GM18508 (cell line): ENCODE results near the gene DDX56.
"Not testable (repeated sequence)": the region's sequence is repeated elsewhere in the genome, so short reads cannot be mapped to it uniquely, and the experiment has no call there.

Source experiments
- ATAC-seq: cut with Tn5 transposase; IDR thresholded peaks from one replicate; pipeline ENCODE4 v1.9.1; 2021; ENCODE audit warnings: moderate number of reproducible peaks; ENCODE audit not compliant: insufficient read depth, unreplicated experiment

The DDX56 gene

DNA sequence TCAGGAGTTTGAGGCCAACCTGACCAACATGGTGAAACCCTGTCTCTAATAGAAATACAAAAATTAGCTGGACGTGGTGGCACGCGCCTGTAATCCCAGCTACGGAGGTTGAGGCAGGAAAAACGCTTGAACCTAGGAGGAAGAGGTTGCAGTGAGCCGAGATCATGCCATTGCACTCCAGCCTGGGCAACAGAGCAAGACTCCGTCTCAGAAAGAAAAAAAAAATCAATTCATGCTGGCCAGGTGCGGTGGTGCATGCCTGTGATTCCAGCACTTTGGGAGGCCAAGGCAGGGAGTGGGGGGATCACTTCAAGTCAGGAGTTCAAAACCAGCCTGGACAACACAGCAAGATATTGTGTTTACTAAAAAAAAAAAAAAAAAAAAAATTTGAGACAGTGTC is 23.5 kb upstream of the DDX56 start:
- not testable (repeated sequence) for ATAC-seq

- no peak for ATAC-seq
Observed at GRCh38 chr7:44595934-44596635, 22.4 kb upstream of the DDX56 start.

- no peak for ATAC-seq
Observed at GRCh38 chr7:44590910-44591309, 17.2 kb upstream of the DDX56 start.

GRCh38 chr7:44587843-44588711 is 14.4 kb upstream of the DDX56 start:
- no peak for ATAC-seq

DNA sequence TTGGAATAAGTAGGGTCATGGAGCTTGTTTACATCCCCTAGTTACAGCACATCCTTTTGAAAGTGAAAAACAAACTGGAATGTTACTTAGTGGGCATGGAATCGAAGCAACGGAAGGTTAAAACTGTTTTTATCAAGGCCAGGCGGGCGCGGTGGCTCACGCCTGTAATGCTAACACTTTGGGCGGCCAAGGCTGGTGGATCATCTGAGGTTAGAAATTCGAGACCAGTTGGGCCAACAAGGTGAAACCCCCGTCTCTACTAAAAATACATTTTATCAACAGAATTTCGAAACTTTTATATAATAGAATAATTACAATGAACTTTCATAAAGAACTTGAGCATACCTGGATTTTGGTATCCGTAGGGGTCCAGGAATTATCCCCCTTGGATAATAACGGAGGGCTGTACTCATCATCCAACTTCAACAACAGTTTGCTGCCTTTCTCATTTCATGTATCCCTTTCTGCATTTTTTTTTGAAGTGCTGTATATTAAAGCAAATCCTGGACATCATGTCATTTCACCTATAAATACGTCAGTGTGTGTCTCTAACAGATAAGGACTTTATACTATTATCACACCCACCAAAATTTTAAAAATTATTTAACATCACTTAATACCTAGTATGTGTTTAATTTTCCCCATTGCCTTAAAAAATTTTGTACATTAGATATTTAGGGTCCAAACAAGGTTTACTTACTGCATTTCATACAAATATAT is 9.6 kb upstream of the DDX56 start:
- no peak for ATAC-seq

DNA sequence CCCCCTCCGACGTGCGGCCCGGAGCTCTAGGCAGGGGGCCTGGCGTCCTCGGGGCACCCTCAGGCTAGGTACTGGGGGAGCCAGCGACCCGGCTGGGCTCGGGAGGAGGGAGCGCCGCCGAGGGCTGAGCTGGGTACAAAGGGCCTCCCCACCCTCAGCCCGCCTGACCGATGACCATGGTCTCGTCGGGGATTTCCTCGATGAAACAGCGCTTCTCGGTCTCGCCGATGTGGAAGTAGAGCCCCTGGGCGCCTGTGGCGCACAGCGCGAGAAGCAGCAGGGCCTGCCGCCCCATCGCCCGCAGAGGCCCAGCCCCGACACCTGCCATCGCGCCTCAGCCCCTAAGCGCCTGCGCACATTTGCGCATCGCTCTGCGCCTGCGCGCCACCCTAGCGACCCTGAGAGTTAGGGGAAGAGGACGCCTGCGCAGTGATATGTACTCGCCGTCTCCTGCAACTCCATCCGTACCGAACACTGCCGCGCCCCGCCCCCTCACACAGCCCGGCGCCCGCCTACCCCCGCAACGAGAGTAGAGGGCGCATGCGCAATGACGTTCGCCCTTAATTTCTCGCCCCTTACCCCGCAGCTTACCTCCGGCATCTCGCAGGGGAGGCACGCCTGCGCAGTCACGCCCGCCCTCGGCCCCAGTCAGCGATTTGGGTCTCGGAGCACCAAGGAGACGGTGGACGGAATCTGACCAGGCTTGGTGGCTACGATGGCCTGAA is 8.3 kb upstream of the DDX56 start, which contains the start of gene TMED4:
TMED4 (minus strand) TSS at position 353 of the 725 bp plus-strand sequence; CDS start at position 328, 25 bp downstream.
- ATAC-seq, result peak; percentile 57

DNA sequence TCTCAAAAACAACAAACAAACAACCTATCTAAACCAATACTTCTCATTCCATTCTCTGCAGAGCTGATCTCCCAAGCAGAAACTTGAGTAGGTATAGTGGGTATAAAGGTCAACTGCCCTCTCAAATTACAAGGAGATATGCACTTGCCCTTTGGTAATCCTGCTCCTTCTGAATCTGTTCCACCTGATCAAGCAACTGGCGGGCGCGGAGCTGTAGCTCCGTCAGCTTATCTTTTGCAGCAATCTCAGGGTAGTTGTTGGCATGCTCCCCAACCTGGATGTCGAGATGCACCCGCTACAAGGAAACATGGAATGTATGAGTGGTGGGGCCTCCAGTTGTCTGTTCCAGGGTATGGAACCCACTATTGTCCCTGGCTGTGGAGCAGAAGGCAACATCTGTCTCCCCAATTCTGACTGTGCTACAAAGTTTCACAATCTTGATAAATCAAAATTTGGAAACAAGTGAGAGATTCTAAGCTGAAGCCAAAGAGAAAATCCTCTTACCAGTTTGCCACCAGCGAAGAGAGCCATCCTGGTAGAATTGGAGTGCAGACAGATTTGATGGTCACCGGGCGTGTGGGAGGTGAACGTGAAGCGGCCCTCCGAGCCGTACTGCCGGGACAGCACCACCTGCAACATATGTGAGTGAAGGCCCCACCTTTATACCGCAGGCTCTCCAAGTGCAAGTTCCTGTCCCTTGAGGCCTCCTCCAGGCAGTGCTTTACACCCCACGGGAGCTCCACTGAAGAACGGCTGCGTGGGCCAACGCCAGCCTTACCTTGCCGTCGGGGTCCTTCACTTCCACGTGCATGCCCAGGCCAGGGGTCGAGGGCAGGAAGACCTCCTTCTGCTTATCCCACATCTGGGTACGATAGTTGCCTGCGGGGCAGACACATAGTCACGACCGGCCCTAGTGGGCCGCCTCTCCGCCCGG is 7.5 kb upstream of the DDX56 start:
- peak; percentile 10 for ATAC-seq

- no peak for ATAC-seq
Observed at GRCh38 chr7:44576228-44576627, 2.5 kb upstream of the DDX56 start.

DNA sequence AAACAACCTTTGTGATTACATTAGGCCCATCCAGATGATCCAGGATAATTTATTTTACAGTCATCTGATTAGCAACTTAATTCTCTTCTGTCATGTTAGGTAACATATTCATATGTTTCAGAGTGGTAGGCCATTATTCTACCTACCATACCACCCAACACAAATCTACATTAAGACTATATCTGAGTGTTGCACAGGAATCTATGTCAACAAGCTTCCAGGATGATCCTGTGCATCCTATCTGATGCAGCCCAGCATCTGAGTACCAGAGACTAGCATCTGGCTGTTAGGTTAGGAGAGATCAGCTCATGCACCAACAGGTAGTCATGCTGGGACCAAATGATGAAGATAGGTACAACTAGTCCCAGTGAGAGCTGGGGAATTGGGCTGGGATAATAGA is 1.3 kb upstream of the DDX56 start:
- no peak for ATAC-seq

DNA sequence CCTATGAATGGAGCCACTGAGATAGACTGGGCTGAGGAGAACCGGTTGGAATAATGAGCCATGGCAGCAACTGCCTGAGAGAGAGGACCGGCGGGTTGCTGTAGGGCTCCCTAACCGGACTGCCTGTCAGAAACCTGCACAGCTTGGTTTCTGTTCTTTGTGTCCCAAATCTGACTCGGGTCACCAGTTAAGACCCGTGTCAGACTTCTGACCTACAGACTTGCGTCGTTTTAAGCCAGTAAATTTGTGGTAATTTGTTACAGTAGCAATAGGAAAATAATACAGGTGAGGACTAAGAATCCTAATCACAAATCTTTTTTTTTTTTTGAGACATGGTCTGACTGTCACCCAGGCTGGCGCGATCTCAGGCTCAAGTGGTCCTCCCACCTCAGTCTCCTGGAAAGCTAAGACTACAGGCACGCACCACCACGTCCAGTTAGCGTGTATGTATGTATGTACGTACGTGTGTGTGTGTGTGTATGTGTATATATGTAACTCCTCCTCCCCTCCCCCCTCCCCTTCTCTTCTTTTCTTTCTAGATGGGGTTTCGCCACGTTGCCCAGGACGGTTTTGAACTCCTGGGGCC is 672 bp upstream of the DDX56 start:
- ATAC-seq, result no peak

GRCh38 chr7:44572771-44573170 is 937 bp downstream of the DDX56 start:
- ATAC-seq, result no peak

DNA sequence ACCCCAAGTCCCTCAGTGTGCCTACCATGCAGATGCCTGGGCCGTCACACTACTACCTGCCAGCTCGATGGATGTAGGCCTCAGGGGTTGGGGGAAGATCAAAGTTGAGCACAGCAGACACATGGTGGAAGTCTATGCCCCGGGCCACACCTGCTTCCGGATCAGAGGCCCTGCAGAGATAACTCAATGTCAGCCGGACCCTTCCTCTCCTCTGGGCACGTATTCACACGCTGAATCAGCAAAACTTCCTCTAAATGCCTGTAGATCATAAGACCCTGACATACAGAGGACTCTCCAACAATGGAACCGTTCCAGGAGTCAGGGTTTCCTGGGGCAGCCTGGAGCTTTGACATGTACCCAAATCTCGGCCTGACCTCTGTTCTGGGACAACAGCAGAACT is 3.7 kb downstream of the DDX56 start:
- ATAC-seq, result no peak

DNA sequence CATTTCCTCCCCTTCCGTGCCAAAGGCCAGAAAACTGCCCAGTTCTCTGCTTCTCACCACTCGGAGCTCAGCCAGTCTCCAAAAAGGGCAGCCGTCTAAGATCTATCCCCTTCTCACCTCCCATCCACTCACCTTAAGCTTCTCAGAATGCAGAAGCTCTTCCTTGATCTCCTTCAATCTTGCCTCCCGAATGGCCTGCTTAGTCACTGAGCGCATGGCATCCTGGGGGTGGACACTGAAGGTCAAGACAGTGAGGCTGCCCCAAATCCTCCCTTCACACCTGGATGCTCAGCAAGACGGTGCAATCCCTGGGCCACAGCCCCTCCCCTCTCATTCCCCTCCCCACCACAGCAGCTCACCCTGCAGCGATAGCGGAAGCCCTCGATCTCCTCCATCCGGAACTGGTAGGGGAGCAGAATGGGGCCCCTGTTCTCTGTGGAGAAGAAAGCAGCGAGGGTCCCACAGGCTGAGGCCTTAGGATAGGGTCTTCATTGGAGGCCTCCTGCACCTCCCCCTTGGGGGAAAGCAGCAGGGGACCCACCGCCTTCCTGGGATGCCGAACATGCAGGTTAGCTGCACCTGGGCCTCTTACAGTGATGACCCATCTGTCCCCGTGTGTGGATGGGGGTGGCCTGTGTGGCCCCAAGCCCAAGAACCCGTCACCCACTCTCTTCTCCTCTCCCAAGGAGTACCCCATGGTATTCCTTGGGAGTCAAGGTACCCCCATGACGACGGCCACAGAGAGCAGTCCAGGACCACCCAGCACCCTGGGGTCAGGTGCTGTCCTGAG is 4.7 kb downstream of the DDX56 start:
- ATAC-seq, result no peak

GRCh38 chr7:44567884-44568283 is 5.8 kb downstream of the DDX56 start:
- ATAC-seq, result no peak

DNA sequence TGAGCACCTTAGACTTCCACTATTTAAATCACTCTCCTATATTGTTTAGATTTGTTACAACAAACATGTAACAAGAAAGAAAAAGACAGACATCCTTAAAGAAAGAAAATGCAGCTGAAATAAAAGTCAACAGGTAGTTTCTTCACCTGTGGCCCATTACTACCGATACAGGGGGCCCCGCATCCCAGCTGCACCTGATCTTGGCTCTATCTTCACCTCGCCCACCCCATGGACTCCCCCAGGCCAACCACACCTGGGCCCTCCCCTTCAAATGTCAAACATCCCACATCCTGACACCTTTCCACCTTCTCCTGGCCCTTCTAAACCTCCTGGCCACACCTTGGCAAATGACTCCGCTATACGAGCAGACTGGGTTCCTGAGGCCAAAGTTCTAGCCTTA is 7.0 kb downstream of the DDX56 start:
- no peak for ATAC-seq

DNA sequence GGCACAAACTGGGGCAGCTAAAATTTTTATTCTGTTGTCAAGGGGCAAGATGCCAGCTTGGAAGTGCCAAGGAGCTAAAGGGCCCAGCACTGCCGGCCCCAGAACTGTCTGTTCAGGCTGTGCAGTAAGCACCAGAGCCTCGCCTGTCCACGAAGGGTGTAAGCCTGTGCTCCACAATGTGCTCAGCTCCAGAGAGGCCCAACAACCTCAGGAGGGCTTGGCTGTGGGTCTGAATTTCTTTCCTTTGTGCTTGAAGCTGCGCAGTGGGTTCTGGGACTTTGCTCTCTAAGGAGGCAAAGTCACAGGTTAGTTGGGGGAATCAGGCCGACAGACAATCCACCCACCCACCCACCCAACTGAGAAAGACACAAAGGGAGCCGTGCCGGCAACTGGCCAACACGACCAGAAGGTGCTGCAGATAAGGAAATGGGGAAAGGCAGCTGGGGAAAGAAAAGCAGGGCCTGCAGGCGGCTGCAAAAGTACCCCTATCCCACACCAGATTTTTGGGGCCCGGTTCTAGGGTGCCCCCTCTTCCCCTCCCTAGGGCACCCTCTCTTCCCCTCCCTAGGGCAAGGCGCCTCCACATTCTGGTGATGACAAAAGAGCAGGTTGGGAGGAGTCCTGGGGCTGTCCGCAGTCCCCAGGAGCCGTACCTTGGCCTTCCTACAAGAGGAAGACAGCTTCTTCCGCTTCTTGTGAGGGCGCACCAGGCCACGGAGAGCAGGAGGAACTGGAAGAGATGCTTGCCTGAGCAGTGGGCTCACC is 7.7 kb downstream of the DDX56 start:
- ATAC-seq, result no peak

DNA sequence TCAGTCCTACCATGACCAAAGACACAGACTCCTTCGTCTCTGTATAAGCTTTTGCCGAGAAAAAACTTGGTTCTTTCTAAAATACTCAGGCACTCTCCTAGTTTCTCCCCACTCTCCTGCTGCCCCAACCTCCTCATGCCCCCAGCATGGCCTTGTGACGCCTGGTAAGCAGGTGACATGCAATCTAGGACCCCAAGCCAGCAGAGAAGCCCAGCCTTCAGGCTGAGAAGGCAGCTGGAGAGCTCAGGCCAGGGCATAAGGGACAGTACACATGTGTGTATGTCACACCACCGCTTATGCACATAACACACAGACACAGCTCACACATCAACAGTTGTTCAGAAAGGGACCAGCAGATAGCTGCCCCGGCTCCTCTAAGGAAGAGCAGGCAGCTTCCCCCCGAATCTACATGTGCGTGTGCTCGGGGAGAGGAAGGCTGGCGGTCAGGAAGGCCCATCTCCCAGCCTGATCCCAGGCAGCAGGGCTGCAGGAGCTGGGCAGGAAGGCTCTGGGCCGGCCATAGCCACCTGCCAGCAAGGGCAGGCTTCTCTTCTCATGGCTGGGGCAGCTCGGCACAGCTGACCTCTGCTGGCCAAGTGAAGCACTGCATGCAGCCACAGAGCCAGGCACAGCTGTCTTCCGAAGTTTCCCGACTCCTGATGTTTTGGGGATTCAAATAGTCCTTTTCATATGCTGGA is 8.5 kb downstream of the DDX56 start:
- ATAC-seq, result no peak
